Measurements from ENCODE around the gene CLIC3.

Gene CLIC3

GRCh38 chr9:136962163-136962562 lies 34.2 kb downstream of the CLIC3 start:
- DNase-seq, result no peak

- DNase-seq, result no peak
These were observed 34.9 kb downstream of the CLIC3 start for GRCh38 chr9:136961279-136962065.

GRCh38 chr9:136960938-136961275 lies 35.5 kb downstream of the CLIC3 start:
- no peak for DNase-seq

GRCh38 chr9:136960212-136960937 lies 36.0 kb downstream of the CLIC3 start:
- DNase-seq, result no peak

GRCh38 chr9:136958898-136959850 lies 37.2 kb downstream of the CLIC3 start:
- no peak for DNase-seq

- no peak for DNase-seq
These were observed 37.9 kb downstream of the CLIC3 start for GRCh38 chr9:136958473-136958872.

- DNase-seq, result no peak
These were observed 38.5 kb downstream of the CLIC3 start for GRCh38 chr9:136957901-136958300.

- no peak for DNase-seq
These were observed 38.9 kb downstream of the CLIC3 start for GRCh38 chr9:136957461-136957860.

- DNase-seq, result no peak
These were observed 39.8 kb downstream of the CLIC3 start for GRCh38 chr9:136956604-136957003.

GRCh38 chr9:136955943-136956335 lies 40.4 kb downstream of the CLIC3 start:
- DNase-seq, result no peak

GRCh38 chr9:136955202-136955942 lies 41.0 kb downstream of the CLIC3 start:
- DNase-seq, result no peak

GRCh38 chr9:136954270-136955083 lies 41.9 kb downstream of the CLIC3 start:
- no peak for DNase-seq

GRCh38 chr9:136953771-136954269 lies 42.5 kb downstream of the CLIC3 start:
- no peak for DNase-seq

GRCh38 chr9:136952876-136953770 lies 43.2 kb downstream of the CLIC3 start:
- no peak for DNase-seq

GRCh38 chr9:136952321-136952850 lies 44.0 kb downstream of the CLIC3 start:
- DNase-seq, result no peak

- no peak for DNase-seq
These were observed 44.6 kb downstream of the CLIC3 start, which contains the start of gene LCN12 for GRCh38 chr9:136951541-136952320. Gene LCN12 (plus strand): TSS chr9:136952273. CDS start chr9:136952328, 55 bp downstream.

GRCh38 chr9:136950656-136951276 lies 45.6 kb downstream of the CLIC3 start:
- no peak for DNase-seq

- DNase-seq, result peak; percentile 97
These were observed 46.3 kb downstream of the CLIC3 start for GRCh38 chr9:136949817-136950655.

Data from activated naive CD4-positive, alpha-beta T cell treated with anti-CD3 and anti-CD28 coated beads, Interleukin-2, amount 50 U/mL, for 16 hours (primary cell).